Endodermal cell (in vitro differentiated cells): ENCODE measurements around the gene RBMS3. TPM values are rescaled to one million over a fixed set of nuclear protein-coding genes. Genes with fewer than 3 reads are reported as not detected.

Source experiments
- DNase-seq: peaks from one replicate; pipeline ENCODE4 v3.0.0-alpha.2; 2017
- H3K27ac ChIP-seq: 2 replicates; pipeline ENCODE4 v1.5.1; 2013; ENCODE audit warnings: mild to moderate bottlenecking, low read depth, low read length, moderate library complexity
- H3K27me3 ChIP-seq: 2 replicates; pipeline ENCODE4 v1.6.1; 2013; ENCODE audit warnings: mild to moderate bottlenecking, low read length, moderate library complexity; ENCODE audit not compliant: insufficient read depth, control insufficient read depth, poor library complexity, severe bottlenecking
- H3K36me3 ChIP-seq: 2 replicates; pipeline ENCODE4 v1.7.0; 2013; ENCODE audit warnings: mild to moderate bottlenecking, low read length, moderate library complexity; ENCODE audit not compliant: control insufficient read depth, insufficient read depth
- H3K4me1 ChIP-seq: one replicate; pipeline ENCODE4 v1.7.0; 2013; ENCODE audit warnings: low read length; ENCODE audit not compliant: control insufficient read depth, insufficient read depth
- H3K4me3 ChIP-seq: 2 replicates; pipeline ENCODE4 v1.5.1; 2013; ENCODE audit warnings: mild to moderate bottlenecking, low read length, moderate library complexity
- H3K9ac ChIP-seq: 2 replicates; pipeline ENCODE4 v1.6.1; 2013; ENCODE audit warnings: mild to moderate bottlenecking, low read length, moderate library complexity; ENCODE audit not compliant: poor library complexity, severe bottlenecking; ENCODE audit errors: extremely low read depth
- H3K9me3 ChIP-seq: 2 replicates; pipeline ENCODE4 v1.6.1; 2013; ENCODE audit warnings: mild to moderate bottlenecking, low read length, moderate library complexity; ENCODE audit not compliant: control insufficient read depth
- H3K27ac Mint-ChIP-seq: 2 replicates; pipeline ENCODE4 v1.8.0; 2020; ENCODE audit warnings: mixed read lengths
- H3K27me3 Mint-ChIP-seq: 2 replicates; pipeline ENCODE4 v1.8.0; 2021; ENCODE audit warnings: mild to moderate bottlenecking, mixed read lengths; ENCODE audit not compliant: insufficient read depth
- H3K36me3 Mint-ChIP-seq: 2 replicates; pipeline ENCODE4 v1.8.0; 2020; ENCODE audit warnings: low read depth, mixed read lengths
- H3K4me1 Mint-ChIP-seq: 2 replicates; pipeline ENCODE4 v1.8.0; 2020; ENCODE audit warnings: mixed read lengths
- H3K4me3 Mint-ChIP-seq: 2 replicates; pipeline ENCODE4 v1.8.0; 2020; ENCODE audit warnings: mild to moderate bottlenecking, moderate library complexity, mixed read lengths
- H3K9me3 Mint-ChIP-seq: 2 replicates; pipeline ENCODE4 v1.8.0; 2020; ENCODE audit warnings: mild to moderate bottlenecking, mixed read lengths
- CTCF ChIP-seq: fragments of 200-600 bp; sonication (generic); conservative IDR thresholded peaks from 2 replicates; pipeline ENCODE4 v1.5.0; 2021; ENCODE audit warnings: antibody characterized with exemption, mild to moderate bottlenecking
- WGBS, 2 experiments: methylation state at CpG; one replicate each; pipeline versions ENCODE4 v1.1.5 to v1.1.7; 2013; ENCODE audit warnings: missing lambda C conversion rate in 2 of 2, mixed read lengths in 1 of 2; ENCODE audit not compliant: insufficient coverage in 1 of 2, insufficient read length in 1 of 2; 5-methylcytosine and 5-hydroxymethylcytosine counted together
- total RNA-seq, 2 donors: library from RNA; stranded (reverse); fragmentation: NEBNext Ultra II Directional in 1 of 2; extraction: Animal tissue kit (Norgen Biotek cat#: 25700) in 1 of 2; gene quantifications; 2 replicates in 1 of 2; 3 replicates in 1 of 2; pipeline ENCODE4 v1.2.1, GENCODE V29; 2021

RBMS3 gene
- total RNA-seq, 2 donors from 2014 or later: 2.0 to 7.3 TPM

- Mint-ChIP-seq H3K36me3 (no peaks in the 10 kb centered on the region), H3K27ac (peak overlapping the region; percentile 70)
- no peak overlapping the region for H3K9ac ChIP-seq
Observed at GRCh38 chr3:29695201-29695600, 414.3 kb downstream of the RBMS3 start.

GRCh38 chr3:29695643-29696198, 414.9 kb downstream of the RBMS3 start:
- Histone ChIP-seq H3K36me3 (no peaks in the 10 kb centered on the region), H3K9ac (no peak overlapping the region), H3K27ac (peak overlapping the region; percentile 76), H3K4me3 (no peak overlapping the region), H3K9me3 (peaks cover 6% of the 10 kb centered on the region), H3K4me1 (peaks cover 7% of the 10 kb centered on the region), H3K27me3 (no peaks in the 10 kb centered on the region)
- Mint-ChIP-seq H3K4me1 (peaks cover 5% of the 10 kb centered on the region), H3K27ac (peak overlapping the region; percentile 41), H3K27me3 (no peaks in the 10 kb centered on the region), H3K36me3 (peaks cover 5% of the 10 kb centered on the region), H3K4me3 (no peak overlapping the region), H3K9me3 (peaks cover 5% of the 10 kb centered on the region)
- no peak for DNase-seq
- TF ChIP-seq CTCF: no peak
- 60 to 87% methylated on average over 3 of the region's 3 CpGs for WGBS, 2 experiments

More at GRCh38 chr3:29695201-29695600, 414.3 kb downstream of the RBMS3 start:
- Histone ChIP-seq H3K27ac (peak overlapping the region; percentile 76), H3K9me3 (peaks cover 6% of the 10 kb centered on the region), H3K4me1 (peaks cover 7% of the 10 kb centered on the region), H3K27me3 (no peaks in the 10 kb centered on the region), H3K4me3 (no peak overlapping the region), H3K36me3 (no peaks in the 10 kb centered on the region)
- H3K27me3 Mint-ChIP-seq: no peaks in the 10 kb centered on the region
- 90% methylated on average over 1 of the region's 1 CpG; no CpG with 5 or more reads in 1 of the 2 experiments for WGBS, 2 experiments
- no peak for DNase-seq
- no peak overlapping the region for H3K4me3 Mint-ChIP-seq
- H3K9me3 Mint-ChIP-seq: no peaks in the 10 kb centered on the region
- TF ChIP-seq CTCF: no peak
- H3K4me1 Mint-ChIP-seq: peaks cover 5% of the 10 kb centered on the region

GRCh38 chr3:29696311-29696710, 415.4 kb downstream of the RBMS3 start:
- Histone ChIP-seq H3K9ac (no peak overlapping the region), H3K9me3 (peaks cover 6% of the 10 kb centered on the region), H3K4me1 (peaks cover 7% of the 10 kb centered on the region), H3K27me3 (no peaks in the 10 kb centered on the region), H3K4me3 (no peak overlapping the region), H3K36me3 (no peaks in the 10 kb centered on the region), H3K27ac (peak overlapping the region; percentile 76)
- no peak for DNase-seq
- TF ChIP-seq CTCF: no peak
- Mint-ChIP-seq H3K4me3 (no peak overlapping the region), H3K27ac (no peak overlapping the region), H3K36me3 (peaks cover 6% of the 10 kb centered on the region), H3K9me3 (peaks cover 10% of the 10 kb centered on the region), H3K27me3 (no peaks in the 10 kb centered on the region), H3K4me1 (peaks cover 5% of the 10 kb centered on the region)
- 100% methylated on average over 1 of the region's 2 CpGs; no CpG with 5 or more reads in 1 of the 2 experiments for WGBS, 2 experiments
